ENCODE measurements around the gene MLST8. TPM values are rescaled to one million over a fixed set of nuclear protein-coding genes. Genes with fewer than 3 reads are reported as not detected.
"Not testable (repeated sequence)": the region's sequence is repeated elsewhere in the genome, so short reads cannot be mapped to it uniquely, and the experiment has no call there.

MLST8 gene
- polyA plus RNA-seq, 3 donors from 2014 or later, result 22.5 to 39.1 (median 36.9) TPM

GRCh38 chr16:2237102-2237482 is 31.8 kb downstream of the MLST8 start:
- peaks cover 0 to 2% (median 0%) of the 10 kb centered on the region in 6 donors for H3K9me3 Mint-ChIP-seq
- H3K27ac Mint-ChIP-seq, result no peak overlapping the region
- no peak for DNase-seq
- peaks cover 2 to 3% (median 2%) of the 10 kb centered on the region in 3 donors for H3K27me3 Mint-ChIP-seq (ENCODE audit: low read depth in 3 of 3)
- no peak overlapping the region for H3K4me3 Mint-ChIP-seq
- peaks cover 0 to 4% (median 3%) of the 10 kb centered on the region in 3 donors for H3K36me3 Mint-ChIP-seq
- peaks cover 0 to 2% of the 10 kb centered on the region in 2 donors for H3K4me1 Mint-ChIP-seq

- no peak for DNase-seq
- Mint-ChIP-seq H3K27ac (no peak overlapping the region), H3K9me3 (peaks cover 0 to 2% (median 0%) of the 10 kb centered on the region in 6 donors), H3K4me1 (peaks cover 0 to 2% of the 10 kb centered on the region in 2 donors), H3K4me3 (no peak overlapping the region), H3K36me3 (peaks cover 0 to 8% (median 7%) of the 10 kb centered on the region in 3 donors), H3K27me3 (ENCODE audit: low read depth in 3 of 3) (peaks cover 2 to 3% (median 3%) of the 10 kb centered on the region in 3 donors)
Measured at GRCh38 chr16:2237493-2238149, 32.4 kb downstream of the MLST8 start.

- Mint-ChIP-seq H3K27me3 (ENCODE audit: low read depth in 3 of 3) (peaks cover 2 to 3% (median 2%) of the 10 kb centered on the region in 3 donors), H3K4me1 (peaks cover 0 to 2% of the 10 kb centered on the region in 2 donors), H3K9me3 (peaks cover 0 to 2% (median 0%) of the 10 kb centered on the region in 6 donors), H3K4me3 (no peak overlapping the region), H3K36me3 (peaks cover 0 to 8% (median 7%) of the 10 kb centered on the region in 3 donors), H3K27ac (no peak overlapping the region)
- no peak for DNase-seq
Measured at GRCh38 chr16:2238150-2238837, 33.0 kb downstream of the MLST8 start.

GRCh38 chr16:2238838-2239675 is 33.8 kb downstream of the MLST8 start:
- no peak for DNase-seq
- Mint-ChIP-seq H3K36me3 (peaks cover 0 to 8% (median 7%) of the 10 kb centered on the region in 3 donors), H3K9me3 (peaks cover 0 to 2% (median 0%) of the 10 kb centered on the region in 6 donors), H3K27me3 (ENCODE audit: low read depth in 3 of 3) (peaks cover 2 to 3% (median 2%) of the 10 kb centered on the region in 3 donors), H3K4me3 (no peak overlapping the region), H3K27ac (no peak overlapping the region), H3K4me1 (peaks cover 0 to 2% of the 10 kb centered on the region in 2 donors)

GRCh38 chr16:2240331-2240730 is 35.1 kb downstream of the MLST8 start:
- not testable (repeated sequence) for H3K27ac Mint-ChIP-seq, H3K36me3 Mint-ChIP-seq, H3K9me3 Mint-ChIP-seq

GRCh38 chr16:2242598-2242997 is 37.3 kb downstream of the MLST8 start:
- Mint-ChIP-seq H3K27me3 (ENCODE audit: low read depth in 3 of 3) (peaks cover 0 to 2% (median 0%) of the 10 kb centered on the region in 3 donors), H3K36me3 (peaks cover 0 to 4% (median 4%) of the 10 kb centered on the region in 3 donors), H3K4me3 (no peak overlapping the region), H3K4me1 (no peaks in the 10 kb centered on the region), H3K9me3 (peaks cover 0 to 2% (median 0%) of the 10 kb centered on the region in 6 donors), H3K27ac (no peak overlapping the region)
- no peak for DNase-seq

More at GRCh38 chr16:2240331-2240730, 35.1 kb downstream of the MLST8 start:
- H3K27me3 Mint-ChIP-seq (ENCODE audit: low read depth in 3 of 3); DNase-seq; H3K4me3 Mint-ChIP-seq; H3K4me1 Mint-ChIP-seq: not testable (repeated sequence)

- no peak for DNase-seq
- Mint-ChIP-seq H3K4me1 (no peaks in the 10 kb centered on the region), H3K9me3 (peaks cover 0 to 2% (median 0%) of the 10 kb centered on the region in 6 donors), H3K4me3 (no peak overlapping the region), H3K27ac (no peak overlapping the region), H3K27me3 (ENCODE audit: low read depth in 3 of 3) (peaks cover 0 to 2% (median 0%) of the 10 kb centered on the region in 3 donors), H3K36me3 (peaks cover 0 to 4% (median 4%) of the 10 kb centered on the region in 3 donors)
Measured at GRCh38 chr16:2243031-2243528, 37.8 kb downstream of the MLST8 start.

GRCh38 chr16:2243781-2244180 is 38.5 kb downstream of the MLST8 start:
- Mint-ChIP-seq H3K27ac (no peak overlapping the region), H3K4me3 (no peak overlapping the region), H3K9me3 (peaks cover 0 to 2% (median 0%) of the 10 kb centered on the region in 6 donors), H3K36me3 (peaks cover 0 to 4% (median 4%) of the 10 kb centered on the region in 3 donors), H3K27me3 (ENCODE audit: low read depth in 3 of 3) (peaks cover 0 to 2% (median 0%) of the 10 kb centered on the region in 3 donors), H3K4me1 (no peaks in the 10 kb centered on the region)
- no peak for DNase-seq

GRCh38 chr16:2244301-2244700 is 39.0 kb downstream of the MLST8 start:
- no peak for DNase-seq
- H3K27me3 Mint-ChIP-seq (ENCODE audit: low read depth in 3 of 3), result peaks cover 0 to 2% (median 0%) of the 10 kb centered on the region in 3 donors

GRCh38 chr16:2244926-2245795 is 39.9 kb downstream of the MLST8 start:
- Mint-ChIP-seq H3K27ac (no peak overlapping the region), H3K36me3 (peaks cover 0 to 4% (median 4%) of the 10 kb centered on the region in 3 donors), H3K4me1 (peaks cover 0 to under 1% of the 10 kb centered on the region in 2 donors), H3K9me3 (no peaks in the 10 kb centered on the region), H3K27me3 (ENCODE audit: low read depth in 3 of 3) (peaks cover 0 to 2% (median 0%) of the 10 kb centered on the region in 3 donors), H3K4me3 (no peak overlapping the region)
- DNase-seq, result no peak

More at GRCh38 chr16:2244301-2244700, 39.0 kb downstream of the MLST8 start:
- peaks cover 0 to 4% (median 4%) of the 10 kb centered on the region in 3 donors for H3K36me3 Mint-ChIP-seq
- no peaks in the 10 kb centered on the region for H3K4me1 Mint-ChIP-seq
- H3K4me3 Mint-ChIP-seq, result no peak overlapping the region
- H3K27ac Mint-ChIP-seq, result no peak overlapping the region
- H3K9me3 Mint-ChIP-seq, result peaks cover 0 to 2% (median 0%) of the 10 kb centered on the region in 6 donors

- no peak overlapping the region for H3K4me3 Mint-ChIP-seq
- H3K4me1 Mint-ChIP-seq, result peaks cover 8 to 9% of the 10 kb centered on the region in 2 donors
- peaks cover 0 to 4% (median 4%) of the 10 kb centered on the region in 3 donors for H3K36me3 Mint-ChIP-seq
- no peak overlapping the region for H3K27ac Mint-ChIP-seq
- no peak for DNase-seq
- H3K27me3 Mint-ChIP-seq (ENCODE audit: low read depth in 3 of 3), result peaks cover 0 to 5% (median 0%) of the 10 kb centered on the region in 3 donors
- H3K9me3 Mint-ChIP-seq, result no peaks in the 10 kb centered on the region
Measured at GRCh38 chr16:2246301-2246885, 41.1 kb downstream of the MLST8 start.

- no peak for DNase-seq
- peak overlapping the region; percentile 76 to 90 (median 87) for H3K27ac Mint-ChIP-seq
- H3K27me3 Mint-ChIP-seq (ENCODE audit: low read depth in 3 of 3), result peaks cover 0 to 6% (median 4%) of the 10 kb centered on the region in 3 donors
- peak overlapping the region; percentile 86 to 90 (median 88) for H3K4me3 Mint-ChIP-seq
- H3K9me3 Mint-ChIP-seq, result no peaks in the 10 kb centered on the region
- peaks cover 8 to 9% of the 10 kb centered on the region in 2 donors for H3K4me1 Mint-ChIP-seq
- H3K36me3 Mint-ChIP-seq, result peaks cover 0 to 13% (median 10%) of the 10 kb centered on the region in 3 donors
Measured at GRCh38 chr16:2250652-2251295, 45.5 kb downstream of the MLST8 start.

All from immature natural killer cell (primary cell).